ENCODE data around the gene GOLGA1. TPM values are rescaled to one million over a fixed set of nuclear protein-coding genes. Genes with fewer than 3 reads are reported as not detected.

The GOLGA1 gene, protein sequence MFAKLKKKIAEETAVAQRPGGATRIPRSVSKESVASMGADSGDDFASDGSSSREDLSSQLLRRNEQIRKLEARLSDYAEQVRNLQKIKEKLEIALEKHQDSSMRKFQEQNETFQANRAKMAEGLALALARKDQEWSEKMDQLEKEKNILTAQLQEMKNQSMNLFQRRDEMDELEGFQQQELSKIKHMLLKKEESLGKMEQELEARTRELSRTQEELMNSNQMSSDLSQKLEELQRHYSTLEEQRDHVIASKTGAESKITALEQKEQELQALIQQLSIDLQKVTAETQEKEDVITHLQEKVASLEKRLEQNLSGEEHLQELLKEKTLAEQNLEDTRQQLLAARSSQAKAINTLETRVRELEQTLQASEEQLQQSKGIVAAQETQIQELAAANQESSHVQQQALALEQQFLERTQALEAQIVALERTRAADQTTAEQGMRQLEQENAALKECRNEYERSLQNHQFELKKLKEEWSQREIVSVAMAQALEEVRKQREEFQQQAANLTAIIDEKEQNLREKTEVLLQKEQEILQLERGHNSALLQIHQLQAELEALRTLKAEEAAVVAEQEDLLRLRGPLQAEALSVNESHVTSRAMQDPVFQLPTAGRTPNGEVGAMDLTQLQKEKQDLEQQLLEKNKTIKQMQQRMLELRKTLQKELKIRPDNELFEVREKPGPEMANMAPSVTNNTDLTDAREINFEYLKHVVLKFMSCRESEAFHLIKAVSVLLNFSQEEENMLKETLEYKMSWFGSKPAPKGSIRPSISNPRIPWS
- total RNA-seq = 7.0 TPM in 2 replicates

DNA sequence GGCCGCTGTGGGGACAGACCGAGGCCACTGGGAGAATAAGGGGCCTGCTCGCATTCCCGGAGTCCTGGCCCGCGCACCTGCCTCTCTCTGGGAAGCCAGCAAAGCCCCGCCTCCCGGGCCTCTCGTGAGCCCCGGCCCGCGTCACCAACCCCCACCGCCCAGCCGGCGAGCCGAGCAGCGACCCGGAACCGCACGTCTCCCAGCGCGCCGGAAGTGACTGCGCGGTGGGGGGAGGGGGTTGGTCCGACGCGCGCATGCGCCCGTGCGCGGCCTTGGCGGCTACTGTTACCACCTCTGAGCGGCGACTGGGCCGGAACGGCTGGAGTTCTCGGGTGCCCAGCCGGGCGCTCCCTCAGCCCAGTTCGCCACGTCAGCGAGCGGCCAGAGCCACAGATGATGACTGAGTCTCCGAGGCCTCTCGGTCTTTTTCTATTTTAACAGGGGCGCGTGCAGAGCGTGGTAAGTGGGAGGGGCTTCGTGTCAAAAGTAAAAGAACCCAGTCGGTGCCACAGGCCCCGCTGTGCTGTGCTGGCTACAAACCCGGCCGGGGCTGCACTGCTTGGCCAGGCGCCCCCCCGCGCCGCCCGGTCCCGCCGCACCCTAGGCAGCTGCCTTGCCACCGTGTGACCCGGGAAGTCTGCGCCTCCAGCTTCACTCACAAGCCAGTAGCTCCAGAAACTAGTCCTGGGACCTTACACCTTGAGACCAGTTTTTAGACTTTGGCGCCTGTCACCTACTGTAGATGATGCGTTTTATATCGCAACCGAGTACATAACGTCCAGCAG lies at the start of gene GOLGA1:
Gene GOLGA1 (minus strand): TSS at position 190 of the 785 bp plus-strand sequence. CDS start 2,372 bp downstream, outside the sequence.

DNA sequence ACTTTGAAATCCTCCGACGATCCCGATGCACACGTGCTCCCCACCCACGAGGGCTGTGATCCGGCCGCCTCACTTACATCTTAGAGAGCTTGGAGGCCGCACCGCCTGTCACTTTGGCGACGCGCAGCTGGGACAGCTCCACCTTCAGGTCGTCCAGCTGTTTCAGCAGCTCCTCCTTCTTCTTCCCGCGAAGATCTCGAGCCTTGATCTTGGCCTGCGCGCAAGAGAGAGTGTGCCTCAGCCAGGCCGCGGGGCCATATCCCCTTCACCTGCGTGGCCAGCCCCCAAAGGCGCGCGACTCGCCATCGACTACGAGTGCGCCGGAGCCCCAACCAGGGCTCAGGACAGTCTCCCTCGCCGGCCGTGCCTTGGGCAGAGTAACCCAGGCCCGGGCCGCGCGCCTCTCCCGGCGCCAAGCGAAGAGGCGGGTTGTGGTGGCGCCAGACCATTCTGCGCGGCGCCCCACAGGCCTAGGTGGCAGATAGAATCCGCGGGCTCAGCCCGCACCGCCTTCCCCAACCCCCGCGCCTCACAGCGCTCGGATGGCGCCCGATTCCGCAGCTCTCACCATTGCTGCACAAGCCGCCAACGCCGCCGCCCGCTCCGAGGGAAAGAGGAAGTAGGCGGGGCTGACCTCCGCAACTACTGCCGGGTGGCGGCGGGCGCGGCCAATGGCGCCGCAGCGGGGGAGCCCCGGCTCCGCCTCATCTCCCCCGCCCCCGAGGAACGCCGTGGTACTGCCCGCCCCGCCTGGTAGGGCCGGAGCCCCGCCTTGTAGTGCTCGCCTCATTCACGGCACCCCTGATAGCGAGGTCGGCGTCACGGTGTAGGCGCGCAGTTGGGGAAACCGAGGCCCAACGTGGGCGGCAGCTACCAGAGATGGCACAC lies 79.3 kb downstream of the GOLGA1 start, which contains the start of the genes ARPC5L and RPL35:
Gene ARPC5L (plus strand): TSS at position 789 of the 888 bp plus-strand sequence. CDS start 7,161 bp downstream, outside the sequence.
Gene RPL35 (minus strand): TSS at position 616 of the 888 bp plus-strand sequence. CDS start 45 bp downstream, at position 571.

DNA sequence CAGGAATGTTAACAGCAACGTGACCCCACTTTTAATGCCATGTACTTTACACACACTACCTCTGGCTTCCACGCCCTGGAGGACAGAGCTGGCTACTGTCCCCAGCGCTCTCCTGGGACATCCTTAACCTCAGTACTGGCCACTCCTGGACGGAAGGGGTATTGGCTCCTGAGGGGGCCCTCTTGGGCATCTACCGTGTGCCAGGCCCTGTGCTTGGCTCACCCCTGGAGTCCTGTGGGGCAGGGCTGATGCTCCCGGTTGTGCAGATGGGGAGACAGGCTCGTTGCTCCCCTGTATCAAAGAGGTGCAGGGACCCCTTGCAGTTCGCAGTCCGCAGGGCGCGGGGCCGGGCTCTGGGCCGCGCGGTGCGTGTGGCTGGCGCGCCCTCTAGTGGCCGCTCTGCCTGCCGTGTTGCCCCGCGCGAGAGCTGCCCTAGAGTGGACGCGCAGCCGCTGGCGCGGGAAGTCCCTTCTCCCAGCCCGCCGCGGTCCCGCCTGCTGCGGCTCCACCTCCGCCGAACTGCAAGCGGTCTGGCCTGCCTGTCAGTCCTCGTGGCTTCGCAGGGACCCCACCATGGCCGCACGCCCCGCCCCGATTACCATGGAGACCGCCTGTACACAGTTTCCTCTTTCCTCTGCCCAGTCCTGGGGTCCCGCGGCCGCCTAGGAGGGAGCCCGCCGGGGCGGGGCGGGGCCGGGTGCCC lies 87.9 kb downstream of the GOLGA1 start, which contains the start of gene WDR38:
Gene WDR38 (plus strand): TSS at position 632 of the 703 bp plus-strand sequence. CDS start 72 bp downstream, outside the sequence.

Other genes starting within 250 kb of the GOLGA1 start
- 3.4 and 4.6 TPM in 2 replicates for gene NR6A1, start 169.8 kb downstream of the GOLGA1 start, total RNA-seq
- gene OLFML2A, start 163.9 kb downstream of the GOLGA1 start, total RNA-seq = 20.2 and 25.1 TPM in 2 replicates
- gene WDR38, start 87.6 kb downstream of the GOLGA1 start, total RNA-seq = not detected in 2 replicates
- 2,973 and 5,407 TPM in 2 replicates for gene RPL35, start 79.1 kb downstream of the GOLGA1 start, total RNA-seq
- 20.2 and 28.7 TPM in 2 replicates for gene ARPC5L, start 79.0 kb downstream of the GOLGA1 start, total RNA-seq
- 3.9 and 6.0 TPM in 2 replicates for gene SCAI, start 202.4 kb upstream of the GOLGA1 start, total RNA-seq
- 11.8 and 15.1 TPM in 2 replicates for gene PPP6C, start 248.7 kb upstream of the GOLGA1 start, total RNA-seq

All from tracheal epithelial cell (primary cell).